LNCaP clone FGC (cell line): ENCODE data around the gene USP6NL.
A peak's percentile ranks its signal among the peaks of the same experiment; 100 is the strongest.

Source experiments
- DNase-seq: peaks from one replicate; pipeline ENCODE4 v3.0.0-alpha.2; 2011; ENCODE audit warnings: low read depth
- H3K4me3 ChIP-seq: 2 replicates; pipeline ENCODE4 v1.5.1; 2011; ENCODE audit warnings: mild to moderate bottlenecking, low read depth, low read length, control low read depth
- CTCF ChIP-seq: IDR thresholded peaks from 2 replicates; pipeline ENCODE4 v1.5.1; 2012; ENCODE audit warnings: mild to moderate bottlenecking; ENCODE audit not compliant: control insufficient read depth, insufficient read depth; ENCODE audit errors: extremely low read depth

The USP6NL gene

GRCh38 chr10:11415095-11415494, 196.4 kb downstream of the USP6NL start:
- no peak overlapping the region for H3K4me3 ChIP-seq
- no peak for DNase-seq
- no peak for TF ChIP-seq CTCF

GRCh38 chr10:11414314-11415038, 197.0 kb downstream of the USP6NL start:
- H3K4me3 ChIP-seq: no peak overlapping the region
- no peak for TF ChIP-seq CTCF
- no peak for DNase-seq

- TF ChIP-seq CTCF: peak; percentile 17; the same call in 1 of the 2 replicates
- no peak for DNase-seq
These were observed 199.4 kb downstream of the USP6NL start for GRCh38 chr10:11411926-11412545.

GRCh38 chr10:11409357-11409756, 202.1 kb downstream of the USP6NL start:
- no peak for DNase-seq
- TF ChIP-seq CTCF: no peak
- H3K4me3 ChIP-seq: no peak overlapping the region

More at GRCh38 chr10:11411926-11412545, 199.4 kb downstream of the USP6NL start:
- no peak overlapping the region for H3K4me3 ChIP-seq

- DNase-seq: no peak
- H3K4me3 ChIP-seq: no peak overlapping the region
- no peak for TF ChIP-seq CTCF
These were observed 203.5 kb downstream of the USP6NL start for GRCh38 chr10:11407939-11408338.

GRCh38 chr10:11406746-11407145, 204.7 kb downstream of the USP6NL start:
- TF ChIP-seq CTCF: no peak
- DNase-seq: no peak
- H3K4me3 ChIP-seq: no peak overlapping the region
